ENCODE measurements around the gene CACNA1G.

CACNA1G gene

GRCh38 chr17:50656509-50656908 lies 96.0 kb downstream of the CACNA1G start:
- no peak for DNase-seq (ENCODE audit: low spot score)

GRCh38 chr17:50657054-50657453 lies 96.5 kb downstream of the CACNA1G start:
- no peak for DNase-seq (ENCODE audit: low spot score)

DNA sequence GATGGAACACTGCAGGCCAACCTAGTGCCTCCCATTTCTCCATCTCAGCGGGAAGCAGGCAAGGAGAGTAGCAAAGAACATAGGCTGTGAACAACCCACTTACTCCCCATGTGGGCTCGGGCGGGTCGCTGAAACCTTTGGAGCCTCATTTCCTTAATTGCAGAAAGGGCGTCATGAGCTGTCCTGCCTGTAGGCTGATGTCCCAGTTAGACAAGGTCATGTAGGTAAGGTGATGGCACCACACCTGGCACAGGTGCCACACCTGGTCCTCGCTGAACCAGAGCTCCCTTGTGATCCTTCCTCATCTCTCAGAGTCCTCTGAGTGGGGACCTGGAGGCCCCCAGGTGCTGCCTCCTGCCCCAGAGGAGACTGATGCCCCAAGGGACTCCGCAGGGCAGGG lies 97.1 kb downstream of the CACNA1G start:
- no peak for DNase-seq (ENCODE audit: low spot score)

- DNase-seq (ENCODE audit: low spot score): no peak
These were observed 98.1 kb downstream of the CACNA1G start for GRCh38 chr17:50658616-50659015.

DNA sequence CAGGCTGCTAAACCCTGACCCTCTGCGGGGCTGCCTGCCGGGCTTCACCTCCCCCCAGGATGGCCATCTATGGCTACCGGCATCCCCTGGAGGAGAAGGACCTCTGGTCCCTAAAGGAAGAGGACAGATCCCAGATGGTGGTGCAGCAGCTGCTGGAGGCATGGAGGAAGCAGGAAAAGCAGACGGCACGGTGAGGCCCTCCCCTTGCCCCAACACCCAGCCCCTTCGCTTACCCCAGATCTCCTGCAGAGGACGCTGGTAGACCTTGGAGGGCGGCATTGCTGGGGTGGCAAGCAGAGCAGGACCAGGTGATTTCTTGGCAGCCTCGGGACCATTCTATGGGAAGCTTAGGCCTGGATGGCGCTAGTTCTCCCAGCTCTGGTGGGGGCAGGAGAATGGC lies 98.7 kb downstream of the CACNA1G start:
- no peak for DNase-seq (ENCODE audit: low spot score)

GRCh38 chr17:50660042-50660886 lies 99.7 kb downstream of the CACNA1G start:
- no peak for DNase-seq (ENCODE audit: low spot score)

- DNase-seq (ENCODE audit: low spot score): no peak
These were observed 100.4 kb downstream of the CACNA1G start for GRCh38 chr17:50660887-50661345.

DNA sequence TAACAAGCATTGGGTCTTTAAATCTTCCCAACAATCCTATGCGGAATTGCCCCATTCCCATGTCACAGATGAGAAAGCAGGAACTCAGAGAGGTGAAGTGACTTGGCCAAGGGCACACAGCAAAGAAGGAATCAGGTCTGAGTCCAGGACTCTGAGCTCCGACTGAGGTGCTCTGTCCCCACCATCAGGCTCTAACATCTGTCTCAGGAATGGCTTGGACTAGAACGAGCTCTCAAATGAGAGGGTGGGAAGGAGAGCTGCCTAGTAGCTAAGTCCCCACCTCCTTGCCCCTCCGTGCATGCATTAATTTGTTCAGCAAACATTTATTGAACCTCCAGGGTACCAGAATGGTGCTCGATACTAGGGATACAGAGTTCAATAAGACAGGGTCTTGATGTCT lies 100.8 kb downstream of the CACNA1G start:
- DNase-seq (ENCODE audit: low spot score): no peak

DNA sequence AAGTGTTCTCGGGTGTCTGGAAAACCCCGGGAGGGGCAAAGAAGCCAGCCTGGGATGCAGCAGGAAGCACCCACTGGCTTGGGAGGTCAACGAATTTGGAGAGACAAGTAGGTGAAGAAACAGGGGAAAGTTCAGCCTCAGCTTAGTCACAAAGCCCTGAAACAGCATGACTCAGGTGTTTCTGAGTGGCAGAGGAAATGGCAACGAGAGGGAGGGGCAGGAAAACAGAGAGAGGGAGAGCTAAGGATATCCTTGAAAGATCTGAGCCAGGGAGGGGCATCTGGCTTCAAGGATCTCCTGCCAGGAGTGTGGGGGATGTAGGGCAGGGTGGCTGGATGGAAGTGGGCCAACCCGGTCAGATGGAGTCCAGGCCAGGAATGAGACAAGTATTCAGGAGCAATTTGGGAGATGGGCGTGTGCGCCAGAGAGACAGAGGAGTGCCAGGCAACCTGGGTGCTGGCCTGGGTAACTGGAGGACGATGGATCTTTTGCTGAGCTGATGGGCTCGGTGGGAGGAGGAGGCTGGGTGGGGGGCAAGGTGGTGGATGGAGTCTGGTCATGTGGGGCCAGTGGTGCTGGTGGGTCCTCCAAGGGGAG lies 101.4 kb downstream of the CACNA1G start:
- DNase-seq (ENCODE audit: low spot score): peak; percentile 88

DNA sequence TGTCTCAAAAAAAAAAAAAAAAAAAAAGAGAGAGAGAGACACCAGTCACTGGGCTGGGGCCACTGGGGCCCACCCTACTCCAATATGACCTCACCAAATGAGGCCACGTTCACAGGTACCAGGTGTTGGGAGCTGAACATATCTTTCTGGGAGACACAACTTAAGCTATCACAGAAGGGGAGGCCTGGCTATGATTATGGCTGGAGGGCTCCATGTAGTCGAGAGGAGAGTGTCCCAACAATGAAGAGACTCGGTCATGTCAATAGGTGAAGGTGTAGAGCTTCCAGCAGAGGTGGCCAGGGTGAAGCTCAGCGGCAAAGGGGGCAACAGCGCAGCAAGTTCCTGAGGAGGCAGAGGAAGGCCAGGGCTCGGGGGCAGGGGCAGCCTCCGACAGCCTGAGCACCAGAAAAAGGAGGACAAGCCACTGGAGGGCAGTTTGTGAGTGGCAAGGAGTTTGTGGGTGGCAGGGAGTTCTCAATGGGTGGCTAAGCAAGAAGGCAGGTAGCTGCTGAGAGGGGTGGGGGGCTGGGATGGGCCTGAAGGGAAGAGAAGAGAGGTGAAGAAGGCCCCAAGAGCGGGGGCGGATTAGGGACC lies 102.2 kb downstream of the CACNA1G start:
- no peak for DNase-seq (ENCODE audit: low spot score)

DNA sequence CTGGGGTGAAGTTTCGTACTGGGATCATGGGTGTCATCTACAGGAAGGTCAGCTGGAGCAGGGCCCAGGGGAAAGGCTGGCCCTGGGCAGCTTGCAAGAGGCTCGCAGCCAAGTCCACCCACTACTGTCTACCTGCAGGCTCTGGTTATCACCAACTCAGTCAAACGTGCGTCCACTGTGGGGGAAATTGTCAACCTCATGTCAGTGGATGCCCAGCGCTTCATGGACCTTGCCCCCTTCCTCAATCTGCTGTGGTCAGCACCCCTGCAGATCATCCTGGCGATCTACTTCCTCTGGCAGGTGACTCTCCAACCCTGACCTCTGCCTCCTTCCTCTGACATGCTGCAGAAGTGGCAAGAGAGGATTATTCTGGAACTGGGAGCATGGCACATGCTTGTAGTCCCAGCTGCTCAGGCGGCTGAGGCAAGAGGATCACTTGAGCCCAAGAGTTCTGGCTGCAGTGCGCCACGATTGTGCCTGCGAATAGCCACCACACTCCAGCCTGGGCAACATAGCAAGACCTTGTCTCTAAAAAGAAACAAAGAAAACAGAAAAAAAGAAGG lies 103.4 kb downstream of the CACNA1G start:
- DNase-seq (ENCODE audit: low spot score): no peak

DNA sequence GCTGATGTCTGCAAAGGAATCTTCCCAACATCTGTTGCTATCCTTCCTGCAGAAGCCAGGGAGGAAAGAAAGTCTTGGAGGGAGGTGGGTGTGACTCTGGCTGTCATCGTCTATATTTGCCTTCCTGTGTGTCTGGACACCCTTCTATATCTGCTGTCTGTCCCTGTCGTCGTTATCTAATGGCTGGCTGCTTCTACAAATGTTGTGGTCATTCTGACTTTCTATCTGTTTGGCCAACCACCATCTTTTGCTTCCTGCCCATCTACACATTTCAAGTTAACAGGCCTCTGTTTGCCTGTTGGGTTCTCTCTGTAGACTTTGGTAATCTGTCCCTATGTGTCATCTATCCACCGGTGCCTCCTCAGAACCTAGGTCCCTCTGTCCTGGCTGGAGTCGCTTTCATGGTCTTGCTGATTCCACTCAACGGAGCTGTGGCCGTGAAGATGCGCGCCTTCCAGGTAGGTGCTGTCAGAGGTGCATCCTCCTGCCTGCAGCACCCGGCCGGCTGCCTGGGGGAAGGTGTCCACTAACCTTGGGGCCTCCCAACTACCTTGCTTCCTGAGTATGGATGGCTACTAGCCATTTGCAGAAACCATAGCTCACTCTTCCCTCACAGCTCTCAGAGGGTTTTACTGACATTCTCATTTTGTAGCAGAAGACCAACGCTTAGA lies 104.4 kb downstream of the CACNA1G start:
- DNase-seq (ENCODE audit: low spot score): no peak

DNA sequence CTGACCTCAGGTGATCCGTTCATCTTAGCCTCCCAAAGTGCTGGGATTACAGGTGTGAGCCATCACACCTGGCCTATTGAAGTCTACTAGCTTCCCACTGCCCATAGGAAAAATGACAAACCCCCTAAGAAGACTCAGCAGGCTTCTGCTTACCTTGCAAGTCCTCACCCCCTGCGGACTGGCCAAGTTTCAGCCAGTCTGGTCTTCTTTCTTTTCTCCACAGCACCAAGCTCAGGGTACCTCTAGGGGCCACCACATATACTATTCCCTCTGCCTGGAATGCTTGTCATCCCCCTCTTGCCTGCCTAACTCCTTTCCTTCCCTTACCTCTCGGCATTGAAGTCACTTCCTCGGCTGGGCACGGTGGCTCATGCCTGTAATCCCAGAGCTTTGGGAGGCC lies 105.3 kb downstream of the CACNA1G start:
- no peak for DNase-seq (ENCODE audit: low spot score)

GRCh38 chr17:50666316-50666715 lies 105.8 kb downstream of the CACNA1G start:
- no peak for DNase-seq (ENCODE audit: low spot score)

DNA sequence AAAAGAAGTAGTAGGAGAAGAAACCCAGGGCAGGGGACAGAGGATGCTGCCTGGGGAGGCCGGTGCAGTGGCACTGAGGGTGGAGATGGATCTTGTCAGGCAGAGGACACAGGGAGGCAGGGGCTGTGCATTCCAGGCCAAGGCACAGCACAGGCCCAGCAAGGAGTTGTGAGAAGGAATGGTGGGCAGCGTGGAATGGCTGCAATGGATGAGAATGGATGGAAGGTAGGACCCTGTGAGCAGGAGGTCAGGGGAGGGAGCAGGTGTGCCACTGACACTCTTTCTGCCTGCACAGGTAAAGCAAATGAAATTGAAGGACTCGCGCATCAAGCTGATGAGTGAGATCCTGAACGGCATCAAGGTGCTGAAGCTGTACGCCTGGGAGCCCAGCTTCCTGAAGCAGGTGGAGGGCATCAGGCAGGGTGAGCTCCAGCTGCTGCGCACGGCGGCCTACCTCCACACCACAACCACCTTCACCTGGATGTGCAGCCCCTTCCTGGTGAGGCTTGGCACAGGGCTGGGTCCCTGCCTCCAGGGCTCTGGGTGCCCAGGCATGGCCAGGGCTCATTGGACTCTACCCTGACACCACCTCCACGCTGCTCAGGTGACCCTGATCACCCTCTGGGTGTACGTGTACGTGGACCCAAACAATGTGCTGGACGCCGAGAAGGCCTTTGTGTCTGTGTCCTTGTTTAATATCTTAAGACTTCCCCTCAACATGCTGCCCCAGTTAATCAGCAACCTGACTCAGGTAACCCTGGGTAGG lies 106.9 kb downstream of the CACNA1G start:
- DNase-seq (ENCODE audit: low spot score): no peak

DNA sequence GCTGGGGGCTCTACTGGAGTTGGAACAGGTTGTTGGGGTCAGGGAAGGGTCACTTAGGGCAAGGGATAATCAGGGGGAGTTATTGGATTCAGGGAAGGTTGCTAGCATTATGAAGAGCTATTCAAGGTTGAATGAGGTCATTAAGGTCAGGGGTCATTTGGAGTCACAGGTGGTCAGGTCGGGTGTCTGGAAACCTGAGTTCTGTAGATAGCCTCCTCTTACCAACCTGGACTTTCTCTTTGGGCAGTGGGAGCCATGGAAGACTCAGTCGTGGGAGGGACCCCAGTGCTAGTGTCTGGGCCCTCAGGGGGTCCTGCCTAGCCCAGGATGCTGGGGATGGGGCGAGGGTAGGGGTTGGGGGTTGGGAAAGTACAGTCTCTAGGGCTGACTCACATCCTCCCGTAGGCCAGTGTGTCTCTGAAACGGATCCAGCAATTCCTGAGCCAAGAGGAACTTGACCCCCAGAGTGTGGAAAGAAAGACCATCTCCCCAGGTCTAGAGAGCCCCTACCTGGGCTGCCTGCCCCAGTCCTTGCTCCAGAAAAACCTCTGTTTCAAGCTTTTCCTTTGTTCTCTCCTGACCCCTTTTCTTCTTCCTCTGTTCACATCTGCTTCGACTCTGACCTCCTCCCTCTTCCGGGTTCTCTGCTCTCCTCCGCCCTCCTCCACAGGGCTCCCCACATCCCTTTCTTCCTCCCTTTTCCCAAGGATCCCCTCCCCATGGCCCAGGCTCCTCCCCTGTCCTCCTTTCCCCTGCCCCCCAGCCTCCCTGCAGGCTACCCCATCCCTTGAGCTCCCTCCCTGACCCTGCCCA lies 107.7 kb downstream of the CACNA1G start:
- peak; percentile 46 for DNase-seq (ENCODE audit: low spot score)

GRCh38 chr17:50668838-50669581 lies 108.5 kb downstream of the CACNA1G start:
- no peak for DNase-seq (ENCODE audit: low spot score)

GRCh38 chr17:50672071-50672470 lies 111.6 kb downstream of the CACNA1G start:
- DNase-seq (ENCODE audit: low spot score): no peak

GRCh38 chr17:50672831-50673551 lies 112.5 kb downstream of the CACNA1G start:
- DNase-seq (ENCODE audit: low spot score): no peak

Measured in kidney capillary endothelial cell (primary cell).